Bronchial epithelial cell (primary cell): ENCODE data around the gene ABHD11. TPM values are rescaled to one million over a fixed set of nuclear protein-coding genes. Genes with fewer than 3 reads are reported as not detected.

Experiments
- DNase-seq: peaks from one replicate; pipeline ENCODE4 v3.0.0-alpha.2; 2010; ENCODE audit warnings: low read depth
- FAIRE-seq: peaks from 2 replicates; lab custom pipeline; 2011; peaks lifted over from hg19 to GRCh38; lab: Jason Lieb, UNC
- H3K27me3 ChIP-seq: 2 replicates; pipeline ENCODE4 v1.5.1; 2011; ENCODE audit warnings: low read length; ENCODE audit not compliant: control insufficient read depth, insufficient read depth
- H3K36me3 ChIP-seq: 2 replicates; pipeline ENCODE4 v1.5.1; 2011; ENCODE audit warnings: low read length; ENCODE audit not compliant: control insufficient read depth, insufficient read depth
- H3K4me3 ChIP-seq: 2 replicates; pipeline ENCODE4 v1.5.1; 2011; ENCODE audit warnings: mild to moderate bottlenecking, low read depth, low read length, control low read depth
- total RNA-seq: library from RNA; depleted of rRNA; stranded (reverse); fragments of >200 nt; gene quantifications from 2 replicates; pipeline ENCODE4 v1.2.1, GENCODE V29; 2014
- TF ChIP-seq, protein P1 (sequence below): IDR thresholded peaks from 2 replicates; pipeline ENCODE4 v1.5.1; 2011; ENCODE audit warnings: mild to moderate bottlenecking, moderate library complexity, low read length, control low read depth, inconsistent platforms; ENCODE audit not compliant: insufficient read depth, severe bottlenecking

Gene ABHD11
- total RNA-seq, 1 donor from 2014 or later = 7.1 TPM

DNA sequence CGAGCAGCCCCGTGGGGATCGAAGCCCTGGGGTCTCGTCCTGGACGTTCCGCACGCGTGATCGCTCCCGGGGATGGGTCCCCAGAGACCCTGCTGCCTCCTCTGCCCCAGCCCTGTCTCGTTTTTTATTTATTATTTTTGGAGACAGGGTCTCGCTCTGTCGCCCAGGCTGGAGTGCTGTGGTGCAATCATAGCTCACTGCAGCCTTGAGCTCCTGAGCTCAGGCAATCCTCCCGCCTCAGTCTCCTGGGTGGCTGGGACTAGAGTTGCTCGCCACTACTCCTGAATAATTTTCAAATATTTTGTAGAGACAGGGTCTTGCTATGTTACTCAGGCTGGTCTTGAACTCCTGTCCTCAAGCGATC is 18.8 kb downstream of the ABHD11 start:
- Histone ChIP-seq H3K27me3 (no peaks in the 10 kb centered on the region), H3K36me3 (no peaks in the 10 kb centered on the region), H3K4me3 (peak overlapping the region; percentile 17)
- no peak for FAIRE-seq
- no peak for DNase-seq
- TF ChIP-seq, protein P1, sequence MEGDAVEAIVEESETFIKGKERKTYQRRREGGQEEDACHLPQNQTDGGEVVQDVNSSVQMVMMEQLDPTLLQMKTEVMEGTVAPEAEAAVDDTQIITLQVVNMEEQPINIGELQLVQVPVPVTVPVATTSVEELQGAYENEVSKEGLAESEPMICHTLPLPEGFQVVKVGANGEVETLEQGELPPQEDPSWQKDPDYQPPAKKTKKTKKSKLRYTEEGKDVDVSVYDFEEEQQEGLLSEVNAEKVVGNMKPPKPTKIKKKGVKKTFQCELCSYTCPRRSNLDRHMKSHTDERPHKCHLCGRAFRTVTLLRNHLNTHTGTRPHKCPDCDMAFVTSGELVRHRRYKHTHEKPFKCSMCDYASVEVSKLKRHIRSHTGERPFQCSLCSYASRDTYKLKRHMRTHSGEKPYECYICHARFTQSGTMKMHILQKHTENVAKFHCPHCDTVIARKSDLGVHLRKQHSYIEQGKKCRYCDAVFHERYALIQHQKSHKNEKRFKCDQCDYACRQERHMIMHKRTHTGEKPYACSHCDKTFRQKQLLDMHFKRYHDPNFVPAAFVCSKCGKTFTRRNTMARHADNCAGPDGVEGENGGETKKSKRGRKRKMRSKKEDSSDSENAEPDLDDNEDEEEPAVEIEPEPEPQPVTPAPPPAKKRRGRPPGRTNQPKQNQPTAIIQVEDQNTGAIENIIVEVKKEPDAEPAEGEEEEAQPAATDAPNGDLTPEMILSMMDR = no peak

DNA sequence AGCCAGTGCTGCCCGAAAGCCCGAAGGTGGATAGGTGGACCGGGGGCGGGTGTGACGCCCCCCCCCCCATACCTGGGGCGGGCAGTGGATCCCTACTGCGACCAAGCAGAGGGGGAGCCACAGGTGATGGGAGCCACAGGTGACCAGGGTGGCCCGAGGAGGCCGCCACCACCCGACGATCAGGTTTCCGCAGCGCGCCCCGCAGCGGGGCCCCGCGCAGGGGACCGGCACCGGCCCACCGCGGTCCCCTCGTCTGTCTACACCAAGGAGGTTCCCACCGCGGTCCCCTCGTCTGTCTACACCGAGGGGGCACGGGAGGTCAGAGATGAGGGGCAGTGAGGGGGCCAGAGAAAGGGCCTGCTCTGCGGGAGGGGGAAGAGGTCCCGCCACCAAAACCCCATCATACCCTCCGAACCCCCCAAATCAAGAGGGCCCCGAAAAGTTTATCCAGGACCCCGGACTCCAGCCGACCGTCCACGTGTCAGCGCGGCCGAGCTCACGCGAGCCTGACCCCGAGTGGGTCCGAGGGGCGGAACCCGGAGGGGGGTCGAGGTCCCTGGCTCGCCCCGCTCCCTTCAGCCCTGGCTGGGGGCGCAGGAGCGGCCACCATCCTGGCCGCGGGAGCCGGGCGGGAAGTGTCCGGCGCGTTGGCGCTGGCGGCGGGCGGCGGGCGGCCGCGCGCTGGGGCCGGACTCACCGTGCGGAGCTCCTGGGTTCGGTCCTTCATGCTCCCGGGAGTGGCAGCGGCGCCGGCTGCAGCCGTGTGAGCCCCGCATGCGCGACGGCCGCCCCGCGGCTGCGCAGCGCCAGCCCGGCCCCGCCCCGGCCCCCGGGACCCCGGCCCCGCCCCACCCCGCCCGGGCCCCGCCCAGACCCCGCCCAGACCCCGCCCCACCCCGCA is 19.4 kb downstream of the ABHD11 start, which contains the start of gene STX1A:
TSS of gene STX1A (minus strand) at position 765 of the 901 bp plus-strand sequence. CDS start at position 727, 38 bp downstream.
- H3K36me3 ChIP-seq = peaks cover 1% of the 10 kb centered on the region
- FAIRE-seq = no peak

DNA sequence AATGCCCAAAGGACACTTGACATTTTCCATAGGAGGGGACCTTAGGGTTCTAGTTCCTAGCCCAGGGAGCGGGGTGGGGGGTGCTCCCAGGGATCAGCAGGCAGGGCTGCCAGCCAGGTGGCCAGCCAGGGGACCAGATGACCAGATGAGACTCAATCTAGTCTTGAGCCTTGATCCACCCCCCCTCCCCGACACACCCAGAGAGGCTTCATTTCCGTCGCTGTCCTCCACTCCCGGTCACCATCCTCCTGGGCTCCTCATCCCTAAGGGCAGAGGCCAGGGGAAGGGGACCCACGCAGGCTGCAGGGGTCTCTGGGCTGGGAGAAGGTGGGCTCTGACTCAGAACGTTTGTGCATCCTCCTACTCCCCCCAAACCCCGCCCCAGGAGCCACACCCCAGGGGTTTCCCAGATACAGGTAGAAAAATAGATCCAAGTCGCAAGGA is 20.1 kb downstream of the ABHD11 start:
- DNase-seq (peak; percentile 29), FAIRE-seq (no peak)
- H3K27me3 ChIP-seq = no peaks in the 10 kb centered on the region
- H3K4me3 ChIP-seq = peak overlapping the region; percentile 82
- peaks cover 1% of the 10 kb centered on the region for H3K36me3 ChIP-seq
- TF ChIP-seq, protein P1 = no peak

More for the DNA sequence above, 19.4 kb downstream of the ABHD11 start, which contains the start of gene STX1A:
- Histone ChIP-seq H3K4me3 (peak within 1 kb of the TSS; percentile 82), H3K27me3 (no peaks in the 10 kb centered on the region)
- TF ChIP-seq, protein P1 = no peak
- peak; percentile 33 for DNase-seq

DNA sequence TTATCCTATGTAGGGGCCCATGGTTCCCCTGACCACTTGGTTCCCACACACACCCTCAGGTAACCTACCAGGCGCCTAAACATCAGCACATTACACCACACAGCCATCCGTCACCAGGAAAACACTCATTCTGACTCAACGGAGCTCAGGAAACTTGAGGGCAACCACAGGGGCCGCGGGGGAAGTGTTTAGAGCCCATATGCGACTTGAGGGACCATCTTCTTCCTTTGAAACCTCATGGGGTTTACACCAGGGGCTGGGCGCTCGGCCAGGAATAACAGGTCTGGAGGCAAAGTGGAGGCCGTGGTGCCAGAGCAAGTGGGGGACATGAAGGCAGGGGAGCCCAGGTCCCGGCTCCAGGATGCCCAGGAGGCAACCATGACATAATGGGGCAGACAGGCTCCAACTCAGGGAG is 20.6 kb downstream of the ABHD11 start:
- DNase-seq (peak; percentile 95), FAIRE-seq (no peak)
- Histone ChIP-seq H3K4me3 (peak overlapping the region; percentile 82), H3K27me3 (no peaks in the 10 kb centered on the region), H3K36me3 (peaks cover 2% of the 10 kb centered on the region)
- TF ChIP-seq, protein P1 = no peak

DNA sequence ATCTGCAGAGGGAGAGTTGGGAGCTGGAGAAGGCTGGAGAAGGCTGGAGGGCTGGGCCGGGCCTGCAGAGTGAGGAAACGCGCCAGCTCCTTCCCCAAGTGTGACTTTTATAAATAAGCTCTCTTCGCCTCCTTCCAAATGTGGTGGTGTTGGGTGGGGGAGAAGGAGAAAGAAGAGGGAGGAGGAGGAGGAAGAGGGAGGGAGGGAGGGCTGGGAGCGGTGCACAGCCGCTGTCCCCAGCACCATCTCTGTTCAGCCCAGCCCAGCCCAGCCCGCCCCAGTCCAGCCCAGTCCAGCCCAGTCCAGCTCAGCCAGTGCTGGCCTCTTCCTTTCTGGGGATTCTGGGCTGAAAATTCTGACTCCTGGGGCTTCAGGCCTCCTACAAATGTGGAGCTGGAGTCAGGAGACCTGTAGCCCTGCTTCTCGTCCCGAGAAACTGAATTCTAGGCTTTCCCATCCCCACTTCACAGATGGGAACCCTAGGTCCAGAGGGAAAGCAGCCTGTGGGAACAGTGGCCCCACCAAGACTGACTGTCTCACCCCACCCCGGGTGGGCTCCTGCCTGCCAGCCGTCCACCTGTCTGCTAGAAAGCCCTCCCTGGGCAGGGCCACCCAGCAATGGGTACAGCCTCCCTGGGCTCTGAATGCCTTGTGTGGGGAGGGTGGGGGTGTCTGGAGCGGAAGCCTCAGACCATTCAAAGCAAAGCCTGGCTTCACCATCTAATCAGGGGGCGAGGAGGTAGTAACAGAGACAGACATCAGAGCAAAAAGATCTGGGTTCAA is 21.4 kb downstream of the ABHD11 start:
- H3K4me3 ChIP-seq = peak overlapping the region; percentile 9
- TF ChIP-seq, protein P1 = no peak
- no peaks in the 10 kb centered on the region for H3K27me3 ChIP-seq
- DNase-seq (no peak), FAIRE-seq (no peak)
- peaks cover 6% of the 10 kb centered on the region for H3K36me3 ChIP-seq
